Amniotic stem cell (primary cell): ENCODE measurements around the gene NOX3.
"Not testable (repeated sequence)": the region's sequence is repeated elsewhere in the genome, so short reads cannot be mapped to it uniquely, and the experiment has no call there.

Experiments
- DNase-seq: peaks from one replicate; lab custom pipeline; 2025; lab: John Stamatoyannopoulos, UW

The NOX3 gene

GRCh38 chr6:155455766-155456165 is at the start of gene NOX3:
NOX3 (minus strand) TSS chr6:155455839; CDS start chr6:155455800, 39 bp downstream.
- no peak for DNase-seq

DNA sequence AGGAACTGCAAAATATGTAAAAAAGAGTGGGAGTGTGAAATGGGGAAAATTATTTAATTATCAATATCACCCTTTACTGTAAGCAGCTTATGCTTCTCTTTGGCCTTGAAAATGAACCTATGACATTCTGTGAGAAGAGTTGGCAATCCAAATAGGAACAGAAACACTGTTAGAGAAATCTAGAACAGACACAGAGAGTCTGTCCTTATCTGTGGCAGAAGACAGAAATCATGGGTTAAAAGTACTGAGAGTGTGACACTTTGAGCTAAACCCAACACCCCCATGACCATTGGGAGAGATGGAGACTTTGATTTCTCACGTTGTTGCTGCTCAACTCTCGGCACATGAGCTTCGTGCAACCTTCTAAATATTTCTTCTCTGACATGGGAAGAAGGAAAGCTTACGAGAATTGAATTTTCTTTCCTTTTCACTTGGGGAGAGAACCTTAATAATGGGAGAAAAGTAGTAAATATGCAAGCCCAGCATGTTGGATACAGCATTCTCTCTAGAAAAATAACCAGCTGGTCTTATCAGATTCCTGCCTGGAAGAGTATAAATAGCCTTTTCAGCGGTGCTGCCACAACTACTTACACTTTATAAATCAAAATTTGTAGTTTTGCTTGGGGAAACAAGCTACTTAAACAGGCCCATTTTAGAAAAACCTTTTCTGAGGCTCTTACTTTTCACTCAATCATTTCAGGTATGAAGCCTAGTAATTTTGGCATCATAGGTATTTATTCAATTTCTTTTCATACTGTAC is 49.4 kb upstream of the NOX3 start:
- no peak for DNase-seq

DNA sequence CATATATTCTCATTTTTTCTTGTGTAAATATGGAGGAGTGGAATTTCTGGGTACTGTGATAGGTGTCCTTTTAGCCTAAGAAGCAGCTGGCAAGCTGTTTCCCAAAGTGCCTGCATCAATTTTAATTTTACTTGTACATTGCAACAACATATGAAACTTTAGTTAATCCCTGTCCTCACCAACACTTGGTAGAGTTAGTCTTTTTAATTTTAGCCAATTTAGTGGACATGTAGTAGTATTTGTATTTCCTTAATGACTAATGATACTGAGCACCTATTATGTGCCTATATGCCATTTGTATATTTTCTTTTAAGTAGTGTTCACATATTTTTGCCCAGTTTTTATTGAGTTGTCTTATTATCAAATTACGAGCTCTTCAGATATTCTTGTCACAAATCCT is 46.8 kb upstream of the NOX3 start:
- no peak for DNase-seq

DNA sequence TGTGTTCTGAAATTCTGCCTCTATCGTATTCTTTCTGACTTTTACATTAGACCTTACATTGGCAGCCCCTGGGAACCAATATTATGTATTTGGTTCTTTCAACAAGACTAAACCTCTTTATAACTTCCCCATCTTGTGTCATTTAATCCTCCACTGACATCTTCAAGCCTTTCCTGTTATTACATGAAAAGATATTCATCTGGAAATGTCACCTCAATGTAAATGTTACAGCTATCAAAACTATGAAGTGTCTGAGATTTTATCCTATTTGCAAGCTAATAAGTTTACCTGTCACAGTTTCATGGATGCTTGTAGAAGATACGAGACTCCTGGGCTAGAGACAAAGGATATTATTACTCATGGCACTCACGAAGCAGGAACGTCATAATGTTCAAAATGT is 43.9 kb upstream of the NOX3 start:
- DNase-seq, result no peak

GRCh38 chr6:155498370-155498769 is 42.7 kb upstream of the NOX3 start:
- no peak for DNase-seq

DNA sequence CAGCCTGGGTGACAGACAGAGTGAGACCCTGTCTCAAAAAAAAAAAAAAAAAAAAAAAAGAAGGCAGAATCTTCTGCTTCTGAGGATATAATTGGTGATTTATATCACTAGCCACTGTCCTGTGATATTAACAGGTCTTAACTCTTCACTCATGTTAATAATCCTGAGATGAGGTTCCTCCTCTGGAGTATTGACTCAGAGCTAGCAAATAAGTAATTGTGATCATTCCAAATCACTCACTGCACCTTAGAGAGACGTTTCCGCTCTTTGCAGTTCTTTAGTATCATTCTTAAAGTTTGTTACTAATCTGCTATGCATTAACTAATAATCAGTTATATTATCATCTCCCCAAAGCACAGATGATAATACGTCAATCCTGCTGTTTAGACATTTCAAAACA is 41.6 kb upstream of the NOX3 start:
- no peak for DNase-seq

GRCh38 chr6:155495011-155495768 is 39.6 kb upstream of the NOX3 start:
- DNase-seq, result peak; percentile 33

DNA sequence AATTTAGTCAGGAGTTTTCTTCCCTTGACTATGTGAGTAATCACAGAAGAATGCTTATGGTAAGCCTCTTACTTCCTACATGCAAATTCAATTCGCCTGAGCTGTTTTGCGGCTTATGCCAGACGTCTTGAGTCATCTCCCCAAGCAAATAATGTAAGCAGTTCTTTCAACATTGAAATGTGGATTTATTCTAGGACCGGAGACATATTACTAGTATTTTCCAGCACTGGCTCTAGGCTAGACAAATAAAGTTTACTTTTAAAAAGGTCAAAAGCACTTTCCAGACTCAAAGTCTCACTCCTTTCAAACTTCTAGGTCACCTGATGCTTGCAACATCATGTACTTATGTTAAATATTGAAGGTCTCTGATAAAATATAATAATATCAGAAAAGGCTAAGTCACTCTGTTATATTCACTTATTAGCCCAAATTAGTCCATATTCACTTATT is 38.1 kb upstream of the NOX3 start:
- DNase-seq, result peak; percentile 98

DNA sequence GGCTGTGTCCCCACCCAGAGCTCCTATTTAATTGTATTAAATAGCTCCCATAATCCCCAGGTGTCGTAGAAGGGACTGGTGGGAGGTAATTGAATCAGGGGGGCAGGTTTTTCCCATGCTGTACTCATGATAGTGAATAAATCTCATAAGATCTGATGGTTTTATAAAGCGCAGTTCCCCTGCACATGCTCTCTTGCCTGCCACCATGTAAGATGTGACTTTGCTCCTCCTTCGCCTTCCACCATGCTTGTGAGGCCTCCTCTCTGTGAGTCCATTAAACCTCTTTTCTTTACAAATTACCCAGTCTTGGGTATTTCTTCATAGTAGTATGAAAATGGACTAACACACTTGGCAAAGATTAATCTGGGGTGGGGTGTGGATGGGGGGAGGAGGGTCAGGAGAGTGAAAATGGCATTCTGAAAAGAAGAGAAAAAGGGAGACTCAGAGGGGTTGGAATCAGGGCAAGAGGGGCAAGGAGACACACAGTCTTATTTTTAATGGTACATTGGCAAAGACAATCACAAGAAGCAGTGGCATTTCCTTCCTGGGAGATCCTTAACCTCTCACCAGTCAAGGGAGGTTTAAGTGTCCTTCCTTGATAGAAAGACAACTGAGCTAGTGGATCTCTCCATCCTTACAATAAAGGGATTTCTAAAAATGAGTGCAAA is 37.5 kb upstream of the NOX3 start:
- no peak for DNase-seq

GRCh38 chr6:155492061-155492735 is 36.6 kb upstream of the NOX3 start:
- DNase-seq, result no peak

GRCh38 chr6:155491421-155491820 is 35.8 kb upstream of the NOX3 start:
- DNase-seq, result no peak

GRCh38 chr6:155488197-155488596 is 32.6 kb upstream of the NOX3 start:
- DNase-seq, result not testable (repeated sequence)

- no peak for DNase-seq
These were observed 31.9 kb upstream of the NOX3 start for GRCh38 chr6:155487371-155488130.

- no peak for DNase-seq
These were observed 31.2 kb upstream of the NOX3 start for GRCh38 chr6:155486721-155487294.

- DNase-seq, result no peak
These were observed 30.1 kb upstream of the NOX3 start for GRCh38 chr6:155485756-155486155.

DNA sequence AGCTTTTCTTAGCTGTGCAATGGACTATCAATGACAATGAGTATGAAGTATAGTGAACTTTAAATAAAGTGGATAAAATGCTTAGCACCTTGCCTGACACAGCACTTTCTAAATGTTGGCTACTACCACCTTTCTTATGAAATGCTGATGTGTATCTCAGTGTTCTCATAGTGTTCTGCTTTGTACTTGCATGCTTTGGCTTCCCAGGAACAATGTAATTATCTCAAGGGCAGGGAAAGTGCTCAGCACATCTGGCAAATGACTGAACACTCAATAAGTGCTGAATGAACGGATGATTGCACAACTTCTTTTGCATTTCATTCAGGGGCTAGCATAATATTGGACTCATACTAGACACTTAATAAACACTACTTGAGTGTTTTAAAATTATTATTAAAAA is 28.2 kb upstream of the NOX3 start:
- no peak for DNase-seq

- no peak for DNase-seq
These were observed 25.6 kb upstream of the NOX3 start for GRCh38 chr6:155481215-155481614.

- DNase-seq, result no peak
These were observed 18.1 kb upstream of the NOX3 start for GRCh38 chr6:155473741-155474140.

- DNase-seq, result no peak
These were observed 17.2 kb upstream of the NOX3 start for GRCh38 chr6:155472886-155473285.

DNA sequence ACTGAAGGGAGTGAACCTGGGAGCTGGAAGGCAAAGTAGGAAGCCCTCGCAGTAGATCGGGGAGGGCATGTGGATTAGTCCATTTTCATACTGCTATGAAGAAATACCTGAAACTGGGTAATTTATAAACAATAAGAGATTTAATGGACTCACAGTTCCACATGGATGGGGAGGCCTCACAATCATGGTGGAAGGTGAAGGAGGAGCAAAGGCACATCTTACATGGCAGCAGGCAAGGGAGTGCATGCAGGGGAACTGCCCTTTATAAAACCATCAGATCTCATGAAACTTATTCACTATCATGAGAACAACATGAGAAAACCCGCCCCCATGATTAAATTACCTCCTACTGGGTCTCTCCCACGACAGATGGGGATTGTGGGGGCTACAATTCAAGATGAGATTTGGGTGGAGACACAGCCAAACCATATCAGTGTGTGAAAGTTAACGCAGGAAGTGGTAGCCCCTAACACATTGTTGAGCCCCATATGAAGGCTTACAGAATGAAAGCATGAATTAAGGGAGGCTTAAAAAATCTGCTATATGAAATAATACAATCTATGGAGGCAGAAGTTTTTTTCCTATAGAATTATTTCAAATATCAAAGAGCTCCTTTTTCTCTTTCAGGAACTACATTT is 15.5 kb upstream of the NOX3 start:
- not testable (repeated sequence) for DNase-seq

GRCh38 chr6:155468543-155468942 is 12.9 kb upstream of the NOX3 start:
- not testable (repeated sequence) for DNase-seq
